GM12878 (cell line): Measurements from ENCODE around the gene TIMM22. TPM values are rescaled to one million over a fixed set of nuclear protein-coding genes. Genes with fewer than 3 reads are reported as not detected.

Experiments
- ATAC-seq: fragments of 200-7000 bp; cut with Tn5 transposase; 3 replicates; pipeline ENCODE4 v1.9.1; 2020; ENCODE audit warnings: mild to moderate bottlenecking, moderate library complexity
- BruUV-seq: library from RNA; stranded (reverse); fragments of 400-500 nt; replicated peaks from 2 replicates; lab custom pipeline; 2021; lab: Mats Ljungman, UMichigan
- CTCF ChIA-PET: fragments of 300-600 bp; sonication (Branson Sonifier 250); formaldehyde crosslinking; extraction: SDS; loops from one replicate; lab custom pipeline; 2021; ENCODE audit warnings: inconsistent platforms; lab: Yijun Ruan, JAX
- POLR2A ChIA-PET: fragments of 350-600 bp; formaldehyde crosslinking; extraction: SDS; loops from one replicate; lab custom pipeline; 2021; ENCODE audit warnings: inconsistent platforms; lab: Charles Lee
- RAD21 ChIA-PET: fragments of 300-600 bp; sonication (Branson Sonifier 250); formaldehyde crosslinking; loops from one replicate; lab custom pipeline; 2023; ENCODE audit warnings: antibody characterized with exemption; ENCODE audit not compliant: unreplicated experiment; lab: Charles Lee
- SMC1A ChIA-PET: fragments of 300-600 bp; sonication (Branson Sonifier 250); formaldehyde crosslinking; loops from one replicate; lab custom pipeline; 2023; ENCODE audit not compliant: unreplicated experiment, uncharacterized antibody; lab: Charles Lee
- DNase-seq: peaks from one replicate; pipeline ENCODE4 v3.0.0-alpha.2; 2011; ENCODE audit warnings: low read depth, low spot score
- FAIRE-seq: peaks from 3 replicates; lab custom pipeline; 2011; peaks lifted over from hg19 to GRCh38; lab: Jason Lieb, UNC
- H2AFZ ChIP-seq: 2 replicates; pipeline ENCODE4 v1.6.0; 2011; ENCODE audit warnings: low read depth, low read length, control low read depth; ENCODE audit not compliant: control insufficient read depth
- H3K27ac ChIP-seq: 2 replicates; pipeline ENCODE4 v1.5.1; 2011; ENCODE audit warnings: control low read depth; ENCODE audit not compliant: control insufficient read depth, insufficient read depth
- H3K27me3 ChIP-seq, 2 experiments: replicated peaks in 1 of 2; 2 replicates each; pipeline versions ENCODE4 v1.6.0 to v1.6.1; 2011; ENCODE audit warnings: low read length in 1 of 2; ENCODE audit not compliant: control insufficient read depth in 2 of 2, insufficient read depth in 2 of 2
- H3K36me3 ChIP-seq, 2 experiments: 2 replicates each; pipeline ENCODE4 v1.5.1; 2011; ENCODE audit warnings: low read length in 1 of 2; ENCODE audit not compliant: control insufficient read depth in 2 of 2, insufficient read depth in 2 of 2
- H3K4me1 ChIP-seq: 2 replicates; pipeline ENCODE4 v1.6.1; 2011; ENCODE audit warnings: mild to moderate bottlenecking, low read length, moderate library complexity, mixed read lengths; ENCODE audit not compliant: control insufficient read depth, insufficient read depth
- H3K4me2 ChIP-seq: 2 replicates; pipeline ENCODE4 v1.6.0; 2011; ENCODE audit warnings: control low read depth; ENCODE audit not compliant: control insufficient read depth, insufficient read depth
- H3K4me3 ChIP-seq: fragments of 200-600 bp; sonication (generic); 2 replicates; pipeline ENCODE4 v1.5.1; 2016
- H3K79me2 ChIP-seq: 2 replicates; pipeline ENCODE4 v1.6.0; 2011; ENCODE audit warnings: low read length; ENCODE audit not compliant: control insufficient read depth, insufficient read depth
- H3K9ac ChIP-seq: 2 replicates; pipeline ENCODE4 v1.8.0; 2011; ENCODE audit warnings: low read length, control low read depth, mixed read lengths; ENCODE audit not compliant: control insufficient read depth, insufficient read depth
- H3K9me3 ChIP-seq: replicated peaks from 3 replicates; pipeline ENCODE4 v1.5.1; 2011; ENCODE audit warnings: mild to moderate bottlenecking, low read length; ENCODE audit not compliant: control insufficient read depth, insufficient read depth
- H4K20me1 ChIP-seq: 2 replicates; pipeline ENCODE4 v1.6.0; 2011; ENCODE audit not compliant: control insufficient read depth, insufficient read depth
- CUX1 ChIP-seq: IDR thresholded peaks from 2 replicates; pipeline ENCODE4 v1.6.1; 2012; ENCODE audit warnings: improper control_type of control experiment, low read depth, low read length; ENCODE audit not compliant: insufficient replicate concordance
- RBBP5 ChIP-seq: fragments of 200-600 bp; sonication (generic); conservative IDR thresholded peaks from 2 replicates; pipeline ENCODE4 v1.6.1; 2016
- RUNX3 ChIP-seq: IDR thresholded peaks from 2 replicates; pipeline ENCODE4 v1.6.1; 2012; ENCODE audit warnings: low read length, inconsistent platforms
- SUPT20H ChIP-seq: IDR thresholded peaks from 2 replicates; pipeline ENCODE4 v1.6.1; 2011; ENCODE audit warnings: low read depth, mild to moderate bottlenecking, low read length, moderate library complexity, borderline replicate concordance; ENCODE audit not compliant: control insufficient read depth
- ZNF592 ChIP-seq: fragments of 450-650 bp; IDR thresholded peaks from 2 replicates; pipeline ENCODE4 v1.6.1; 2017; ENCODE audit warnings: mild to moderate bottlenecking, moderate library complexity
- WGBS: methylation state at CpG from one replicate; pipeline ENCODE4 v1.1.6; 2016; ENCODE audit warnings: low lambda C conversion rate; ENCODE audit not compliant: insufficient replicate concordance, insufficient coverage; ENCODE audit errors: missing lambda C conversion rate; 5-methylcytosine and 5-hydroxymethylcytosine counted together
- in situ Hi-C: fragments of 300-500 bp; cut with MboI; formaldehyde crosslinking; loops from 9 replicates; pipeline ENCODE4 v1.14.3; 2018; ENCODE audit warnings: mixed read lengths
- intact Hi-C: fragments of 100-400 bp; cut with micrococcal nuclease; formaldehyde crosslinking; loops from one replicate; pipeline ENCODE4 v1.14.2; 2022; ENCODE audit not compliant: unreplicated experiment
- polyA plus RNA-seq, 11 experiments: library from polyadenylated mRNA; depleted of rRNA in 4 of 11; unstranded in 6 of 11; stranded (reverse) in 5 of 11; fragments of >200 nt; fragmentation: Nextera tagmentation in 4 of 11; fragmentation: Illumina TruSeq in 1 of 11; extraction: Ambion mirVana in 4 of 11; extraction: Trizol in 1 of 11; gene quantifications; 1 replicate in 1 of 11; 2 replicates in 10 of 11; pipeline versions ENCODE4 v1.2.1 to v1.2.3, GENCODE V29; 2011 to 2016; ENCODE audit warnings: inconsistent platforms in 2 of 11, missing spikeins in 2 of 11, low read depth in 1 of 11
- total RNA-seq, 4 experiments: library from RNA; depleted of rRNA in 3 of 4; stranded (reverse); fragments of >200 nt in 3 of 4; fragmentation: Illumina TruSeq in 1 of 4; extraction: Trizol in 1 of 4; gene quantifications; 2 replicates each; pipeline versions ENCODE4 v1.2.1 to v1.2.3, GENCODE V29; 2013 to 2021

TIMM22 gene
- total and polyA plus RNA-seq, 10 of the 15 experiments (the other 5 are each of a cell fraction or from before 2014, with no cell fraction given), result 4.4 to 25.0 (median 10.6) TPM

GRCh38 chr17:949623-950303 lies 47.2 kb upstream of the TIMM22 start (continued):
- TF ChIP-seq CUX1 (no peak), SUPT20H (no peak), RBBP5 (no peak)

GRCh38 chr17:951325-952132 lies 45.4 kb upstream of the TIMM22 start:
- intact Hi-C loops (no loop called here), in situ Hi-C loops (no loop called here)
- ChIA-PET SMC1A (no interaction called here), CTCF (no interaction called here), POLR2A (no interaction called here), RAD21 (no interaction called here)
- no peak overlapping the region for H3K4me2 ChIP-seq
- FAIRE-seq (no peak), DNase-seq (no peak), ATAC-seq (no peak)
- BruUV-seq, result no TSS peak
- no peaks in the 10 kb centered on the region; the same call in 2 of the 3 replicates for H3K9me3 ChIP-seq
- no peaks in the 10 kb centered on the region for H3K36me3 ChIP-seq
- no peaks in the 10 kb centered on the region for H4K20me1 ChIP-seq
- no peak overlapping the region for H3K9ac ChIP-seq
- no peak overlapping the region for H2AFZ ChIP-seq
- no peaks in the 10 kb centered on the region for H3K4me1 ChIP-seq
- H3K4me3 ChIP-seq, result no peak overlapping the region
- no peak for TF ChIP-seq ZNF592
- TF ChIP-seq RUNX3, result 0 out of 2 replicates have a peak, but pooled peaks have one; percentile 6
- H3K79me2 ChIP-seq, result no peaks in the 10 kb centered on the region
- no peak overlapping the region for H3K27ac ChIP-seq
- 20% methylated on average over 26 of the region's 27 CpGs for WGBS
- H3K27me3 ChIP-seq, result no peaks in the 10 kb centered on the region
